Gastroesophageal sphincter (tissue), 3 donors: ENCODE results near the gene CALHM5.

Source experiments
- CTCF ChIP-seq, 4 experiments: fragments of 200-600 bp in 2 of 4; fragments of 450-650 bp in 2 of 4; sonication (generic) in 1 of 4; IDR thresholded peaks; one replicate each; pipeline ENCODE4 v1.5.1; 2017 to 2019; ENCODE audit warnings: antibody characterized with exemption in 4 of 4, mild to moderate bottlenecking in 2 of 4, moderate library complexity in 2 of 4
- EP300 ChIP-seq: sonication (generic); formaldehyde crosslinking; IDR thresholded peaks from one replicate; pipeline ENCODE4 v1.6.1; 2017; ENCODE audit warnings: antibody characterized with exemption, mild to moderate bottlenecking
- POLR2A ChIP-seq, 2 donors: fragments of 450-650 bp; IDR thresholded peaks; one replicate each; pipeline ENCODE4 v1.6.1; 2017; ENCODE audit warnings: antibody characterized with exemption in 2 of 2, mild to moderate bottlenecking in 2 of 2, moderate library complexity in 1 of 2

GRCh38 chr6:116535109-116535508 lies 23.7 kb downstream of the CALHM5 start:
- TF ChIP-seq EP300: no peak
- no peak for TF ChIP-seq POLR2A (IDR thresholded peaks at IDR 0.05)
- TF ChIP-seq CTCF (IDR thresholded peaks at IDR 0.05): no peak
